IPS-18c (cell line): ENCODE measurements around the gene PTGER3.
"Not testable (repeated sequence)": the region's sequence is repeated elsewhere in the genome, so short reads cannot be mapped to it uniquely, and the experiment has no call there.

Experiments
- H3K4me3 ChIP-seq: 2 replicates; pipeline ENCODE4 v1.7.0; 2013; ENCODE audit warnings: low read depth, mild to moderate bottlenecking, low read length, moderate library complexity; ENCODE audit not compliant: insufficient read depth
- H3K9me3 ChIP-seq: one replicate; pipeline ENCODE4 v1.6.1; 2013; ENCODE audit warnings: mild to moderate bottlenecking, low read length, moderate library complexity; ENCODE audit not compliant: control insufficient read depth, insufficient read depth

PTGER3 gene

GRCh38 chr1:70985776-70986225 lies 61.8 kb downstream of the PTGER3 start:
- not testable (repeated sequence) for H3K9me3 ChIP-seq, H3K4me3 ChIP-seq

GRCh38 chr1:70985278-70985677 lies 62.3 kb downstream of the PTGER3 start:
- H3K4me3 ChIP-seq, H3K9me3 ChIP-seq: not testable (repeated sequence)

GRCh38 chr1:70980361-70980760 lies 67.3 kb downstream of the PTGER3 start:
- H3K9me3 ChIP-seq: no peaks in the 10 kb centered on the region

GRCh38 chr1:70979881-70980280 lies 67.7 kb downstream of the PTGER3 start:
- Histone ChIP-seq H3K9me3 (no peaks in the 10 kb centered on the region), H3K4me3 (no peak overlapping the region)

More at GRCh38 chr1:70980361-70980760, 67.3 kb downstream of the PTGER3 start:
- H3K4me3 ChIP-seq: no peak overlapping the region

GRCh38 chr1:70979313-70979712 lies 68.3 kb downstream of the PTGER3 start:
- Histone ChIP-seq H3K9me3 (no peaks in the 10 kb centered on the region), H3K4me3 (no peak overlapping the region)

- Histone ChIP-seq H3K9me3 (no peaks in the 10 kb centered on the region), H3K4me3 (no peak overlapping the region)
Observed at GRCh38 chr1:70978623-70979022, 69.0 kb downstream of the PTGER3 start.

- H3K9me3 ChIP-seq: no peaks in the 10 kb centered on the region
- H3K4me3 ChIP-seq: no peak overlapping the region
Observed at GRCh38 chr1:70977575-70977974, 70.0 kb downstream of the PTGER3 start.

GRCh38 chr1:70977041-70977440 lies 70.6 kb downstream of the PTGER3 start:
- Histone ChIP-seq H3K9me3 (no peaks in the 10 kb centered on the region), H3K4me3 (no peak overlapping the region)

- Histone ChIP-seq H3K9me3 (no peaks in the 10 kb centered on the region), H3K4me3 (no peak overlapping the region)
Observed at GRCh38 chr1:70973754-70974153, 73.9 kb downstream of the PTGER3 start.

GRCh38 chr1:70970407-70970806 lies 77.2 kb downstream of the PTGER3 start:
- Histone ChIP-seq H3K4me3 (no peak overlapping the region), H3K9me3 (no peaks in the 10 kb centered on the region)

GRCh38 chr1:70966018-70966638 lies 81.5 kb downstream of the PTGER3 start:
- Histone ChIP-seq H3K9me3 (no peaks in the 10 kb centered on the region), H3K4me3 (no peak overlapping the region)

GRCh38 chr1:70963374-70963773 lies 84.2 kb downstream of the PTGER3 start:
- H3K4me3 ChIP-seq: no peak overlapping the region
- no peaks in the 10 kb centered on the region for H3K9me3 ChIP-seq

GRCh38 chr1:70961374-70961975 lies 86.1 kb downstream of the PTGER3 start:
- H3K4me3 ChIP-seq: no peak overlapping the region
- no peaks in the 10 kb centered on the region for H3K9me3 ChIP-seq

- Histone ChIP-seq H3K4me3 (no peak overlapping the region), H3K9me3 (no peaks in the 10 kb centered on the region)
Observed at GRCh38 chr1:70948396-70949017, 99.1 kb downstream of the PTGER3 start.

GRCh38 chr1:70947835-70948234 lies 99.8 kb downstream of the PTGER3 start:
- H3K4me3 ChIP-seq: no peak overlapping the region

GRCh38 chr1:70945676-70946075 lies 101.9 kb downstream of the PTGER3 start:
- Histone ChIP-seq H3K9me3 (no peaks in the 10 kb centered on the region), H3K4me3 (no peak overlapping the region)

More at GRCh38 chr1:70947835-70948234, 99.8 kb downstream of the PTGER3 start:
- H3K9me3 ChIP-seq: no peaks in the 10 kb centered on the region

GRCh38 chr1:70945251-70945650 lies 102.4 kb downstream of the PTGER3 start:
- no peaks in the 10 kb centered on the region for H3K9me3 ChIP-seq
- no peak overlapping the region for H3K4me3 ChIP-seq

GRCh38 chr1:70941563-70941962 lies 106.1 kb downstream of the PTGER3 start:
- Histone ChIP-seq H3K9me3 (peaks cover 6% of the 10 kb centered on the region), H3K4me3 (no peak overlapping the region)
